ENCODE data around the gene EXOC1L.

EXOC1L gene

DNA sequence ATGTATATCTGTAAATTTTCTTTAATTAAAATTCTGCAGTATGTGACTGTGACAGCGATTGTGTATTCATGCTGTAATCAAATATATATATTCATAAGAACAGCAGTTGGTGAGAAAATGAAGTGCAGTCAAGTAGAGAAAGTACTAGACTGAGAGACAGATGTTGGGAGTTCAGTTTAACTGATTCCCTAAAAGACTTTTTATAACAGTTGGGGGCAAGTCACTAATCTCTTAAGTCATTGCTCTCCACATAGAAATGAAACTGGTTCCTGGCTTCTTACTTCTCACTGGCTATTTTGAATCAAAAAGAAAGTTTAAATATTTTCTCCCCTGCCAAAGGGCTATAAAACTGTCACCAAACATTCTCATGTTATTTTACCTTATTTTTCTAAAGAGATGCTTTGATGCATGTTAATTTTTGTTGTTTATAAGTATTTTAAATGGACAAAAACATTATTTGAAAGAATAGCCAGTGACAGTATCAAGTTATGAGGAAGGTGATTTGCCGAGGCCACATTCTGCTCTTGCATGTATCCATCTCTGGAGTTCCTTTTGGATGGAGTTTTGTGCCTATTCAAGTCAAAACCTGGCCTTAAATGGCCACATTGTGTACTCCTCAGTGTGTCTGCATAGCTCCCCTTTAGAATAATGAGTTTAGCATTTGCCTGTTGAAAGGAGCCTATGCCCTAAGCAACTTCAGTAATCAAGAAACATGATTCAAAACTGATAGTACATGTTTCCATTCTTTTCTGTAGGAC lies 64.7 kb downstream of the EXOC1L start:
- no peaks in the 10 kb centered on the region for H3K27me3 ChIP-seq (ENCODE audit: low read depth, low read length)
- H3K4me2 ChIP-seq (ENCODE audit: low read length) = no peak overlapping the region
- TF ChIP-seq, protein P1, sequence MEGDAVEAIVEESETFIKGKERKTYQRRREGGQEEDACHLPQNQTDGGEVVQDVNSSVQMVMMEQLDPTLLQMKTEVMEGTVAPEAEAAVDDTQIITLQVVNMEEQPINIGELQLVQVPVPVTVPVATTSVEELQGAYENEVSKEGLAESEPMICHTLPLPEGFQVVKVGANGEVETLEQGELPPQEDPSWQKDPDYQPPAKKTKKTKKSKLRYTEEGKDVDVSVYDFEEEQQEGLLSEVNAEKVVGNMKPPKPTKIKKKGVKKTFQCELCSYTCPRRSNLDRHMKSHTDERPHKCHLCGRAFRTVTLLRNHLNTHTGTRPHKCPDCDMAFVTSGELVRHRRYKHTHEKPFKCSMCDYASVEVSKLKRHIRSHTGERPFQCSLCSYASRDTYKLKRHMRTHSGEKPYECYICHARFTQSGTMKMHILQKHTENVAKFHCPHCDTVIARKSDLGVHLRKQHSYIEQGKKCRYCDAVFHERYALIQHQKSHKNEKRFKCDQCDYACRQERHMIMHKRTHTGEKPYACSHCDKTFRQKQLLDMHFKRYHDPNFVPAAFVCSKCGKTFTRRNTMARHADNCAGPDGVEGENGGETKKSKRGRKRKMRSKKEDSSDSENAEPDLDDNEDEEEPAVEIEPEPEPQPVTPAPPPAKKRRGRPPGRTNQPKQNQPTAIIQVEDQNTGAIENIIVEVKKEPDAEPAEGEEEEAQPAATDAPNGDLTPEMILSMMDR (IDR thresholded peaks at IDR 0.05; ENCODE audit: low read depth, low read length) = no peak
- no peak for TF ChIP-seq EZH2phosphoT487 (IDR thresholded peaks at IDR 0.05; ENCODE audit: low read depth)
- no peaks in the 10 kb centered on the region for H3K9me3 ChIP-seq (ENCODE audit: insufficient read depth, low read length)
- H3K36me3 ChIP-seq (replicated peaks; ENCODE audit: low read depth, low read length) = peaks cover 10% of the 10 kb centered on the region
- no peak overlapping the region for H2AFZ ChIP-seq (ENCODE audit: low read depth, low read length)
- no peak overlapping the region for H3K4me3 ChIP-seq (ENCODE audit: low read length)
- H3K27ac ChIP-seq (ENCODE audit: low read length) = no peak overlapping the region
- H4K20me1 ChIP-seq (ENCODE audit: insufficient read depth, low read length) = no peaks in the 10 kb centered on the region
- H3K79me2 ChIP-seq (ENCODE audit: low read length) = no peaks in the 10 kb centered on the region
- no peaks in the 10 kb centered on the region for H3K4me1 ChIP-seq (ENCODE audit: low read length)
- H3K9ac ChIP-seq (ENCODE audit: low read length) = no peak overlapping the region

DNA sequence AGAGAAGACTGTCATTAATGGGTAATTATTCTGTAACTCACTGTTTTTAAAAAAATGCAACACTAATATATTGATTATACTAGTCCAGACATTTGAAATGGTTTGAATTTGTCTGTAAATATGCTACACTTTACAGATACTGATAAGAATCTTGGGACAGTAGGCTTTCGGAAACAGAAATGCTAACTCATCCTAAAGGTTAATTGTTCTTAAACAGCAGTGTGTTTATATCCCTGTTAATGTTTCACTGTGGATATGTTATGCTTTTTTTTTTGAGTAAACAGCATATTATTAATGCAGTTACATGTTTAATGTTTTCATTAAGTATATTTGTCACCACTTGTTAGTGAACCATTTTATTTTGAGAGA lies 65.2 kb downstream of the EXOC1L start:
- Histone ChIP-seq H3K4me3 (ENCODE audit: low read length) (no peak overlapping the region), H3K4me1 (ENCODE audit: low read length) (no peaks in the 10 kb centered on the region), H3K79me2 (ENCODE audit: low read length) (no peaks in the 10 kb centered on the region), H3K4me2 (ENCODE audit: low read length) (no peak overlapping the region), H3K9me3 (ENCODE audit: insufficient read depth, low read length) (no peaks in the 10 kb centered on the region), H3K27ac (ENCODE audit: low read length) (no peak overlapping the region), H3K9ac (ENCODE audit: low read length) (no peak overlapping the region), H3K27me3 (ENCODE audit: low read depth, low read length) (no peaks in the 10 kb centered on the region), H2AFZ (ENCODE audit: low read depth, low read length) (no peak overlapping the region), H4K20me1 (ENCODE audit: insufficient read depth, low read length) (no peaks in the 10 kb centered on the region), H3K36me3 (replicated peaks; ENCODE audit: low read depth, low read length) (peaks cover 8% of the 10 kb centered on the region)
- TF ChIP-seq, protein P1 (IDR thresholded peaks at IDR 0.05; ENCODE audit: low read depth, low read length) = no peak
- TF ChIP-seq EZH2phosphoT487 (IDR thresholded peaks at IDR 0.05; ENCODE audit: low read depth) = no peak

Data from OCI-LY3 (cell line).